ENCODE measurements around the gene LRRC3C.
A peak's percentile ranks its signal among the peaks of the same experiment; 100 is the strongest.

The LRRC3C gene

GRCh38 chr17:39939588-39940419 is 12.3 kb downstream of the LRRC3C start:
- no peak overlapping the region for H3K27ac ChIP-seq (replicated peaks)
- no peaks in the 10 kb centered on the region for H3K27me3 ChIP-seq (ENCODE audit: insufficient read depth, poor library complexity, severe bottlenecking)
- DNase-seq (ENCODE audit: low read depth in 1 of 2, low spot score in 1 of 2): peak in 1 of 2 experiments; percentile 53
- H3K4me3 ChIP-seq (replicated peaks; ENCODE audit: insufficient read depth, low read length): no peak overlapping the region
- TF ChIP-seq CTCF (IDR thresholded peaks at IDR 0.05; ENCODE audit: insufficient read depth, low read length) (peak; percentile 50), SPI1 (IDR thresholded peaks at IDR 0.05; ENCODE audit: borderline replicate concordance, low read depth) (no peak), REST (IDR thresholded peaks at IDR 0.05; ENCODE audit: insufficient replicate concordance, low read depth) (no peak), POLR2AphosphoS5 (IDR thresholded peaks at IDR 0.05; ENCODE audit: low read depth) (no peak)

- TF ChIP-seq SPI1 (IDR thresholded peaks at IDR 0.05; ENCODE audit: borderline replicate concordance, low read depth): no peak
- TF ChIP-seq REST (IDR thresholded peaks at IDR 0.05; ENCODE audit: insufficient replicate concordance, low read depth): no peak
- Histone ChIP-seq H3K4me3 (replicated peaks; ENCODE audit: insufficient read depth, low read length) (no peak overlapping the region), H3K27ac (replicated peaks) (no peak overlapping the region), H3K27me3 (ENCODE audit: insufficient read depth, poor library complexity, severe bottlenecking) (no peaks in the 10 kb centered on the region)
- no peak for DNase-seq (ENCODE audit: low read depth in 1 of 2, low spot score in 1 of 2)
These were observed 16.3 kb downstream of the LRRC3C start for GRCh38 chr17:39943702-39944392.

GRCh38 chr17:39944393-39944711 is 16.8 kb downstream of the LRRC3C start:
- DNase-seq (ENCODE audit: low read depth in 1 of 2, low spot score in 1 of 2): no peak
- Histone ChIP-seq H3K27ac (replicated peaks) (no peak overlapping the region), H3K4me3 (replicated peaks; ENCODE audit: insufficient read depth, low read length) (no peak overlapping the region), H3K27me3 (ENCODE audit: insufficient read depth, poor library complexity, severe bottlenecking) (no peaks in the 10 kb centered on the region)
- TF ChIP-seq REST (IDR thresholded peaks at IDR 0.05; ENCODE audit: insufficient replicate concordance, low read depth) (no peak), POLR2AphosphoS5 (IDR thresholded peaks at IDR 0.05; ENCODE audit: low read depth) (no peak), GABPA (IDR thresholded peaks at IDR 0.05; ENCODE audit: low read depth) (no peak), SPI1 (IDR thresholded peaks at IDR 0.05; ENCODE audit: borderline replicate concordance, low read depth) (no peak), CTCF (IDR thresholded peaks at IDR 0.05; ENCODE audit: insufficient read depth, low read length) (no peak)

Data from HL-60 (cell line).